HT-29 (cell line): ENCODE results near the gene DGCR6L. TPM values are rescaled to one million over a fixed set of nuclear protein-coding genes. Genes with fewer than 3 reads are reported as not detected.
"Not testable (repeated sequence)": the region's sequence is repeated elsewhere in the genome, so short reads cannot be mapped to it uniquely, and the experiment has no call there.

Experiments
- DNase-seq: peaks from one replicate; pipeline ENCODE4 v3.0.0-alpha.2; 2015; ENCODE audit warnings: low spot score
- total RNA-seq: library from RNA; depleted of rRNA; stranded (reverse); fragments of >200 nt; shearing (Covaris generic); gene quantifications from 2 replicates; pipeline ENCODE4 v1.2.3, GENCODE V29; 2014

DGCR6L gene
- total RNA-seq, 1 experiment from 2014 or later: 132 TPM

- DNase-seq: not testable (repeated sequence)
Observed at GRCh38 chr22:20325996-20326395, 6.1 kb upstream of the DGCR6L start.

GRCh38 chr22:20324139-20324516 lies 4.3 kb upstream of the DGCR6L start:
- no peak for DNase-seq

- not testable (repeated sequence) for DNase-seq
Observed at GRCh38 chr22:20321552-20322211, 1.8 kb upstream of the DGCR6L start.

- peak; percentile 22 for DNase-seq
Observed at GRCh38 chr22:20320659-20321551, 1.0 kb upstream of the DGCR6L start.

GRCh38 chr22:20319041-20319744 lies 667 bp downstream of the DGCR6L start:
- peak; percentile 47 for DNase-seq

GRCh38 chr22:20318043-20318688 lies 1.7 kb downstream of the DGCR6L start:
- DNase-seq: not testable (repeated sequence)

- DNase-seq: peak; percentile 48
Observed at GRCh38 chr22:20317402-20318042, 2.3 kb downstream of the DGCR6L start.

- DNase-seq: no peak
Observed at GRCh38 chr22:20316844-20317401, 2.9 kb downstream of the DGCR6L start.

GRCh38 chr22:20316217-20316843 lies 3.5 kb downstream of the DGCR6L start:
- no peak for DNase-seq

GRCh38 chr22:20315337-20316216 lies 4.3 kb downstream of the DGCR6L start:
- no peak for DNase-seq

GRCh38 chr22:20314741-20315336 lies 5.0 kb downstream of the DGCR6L start:
- DNase-seq: not testable (repeated sequence)

GRCh38 chr22:20314206-20314605 lies 5.7 kb downstream of the DGCR6L start:
- DNase-seq: not testable (repeated sequence)

- peak; percentile 41 for DNase-seq
Observed at GRCh38 chr22:20313306-20314077, 6.4 kb downstream of the DGCR6L start.

GRCh38 chr22:20312396-20313191 lies 7.3 kb downstream of the DGCR6L start:
- DNase-seq: no peak

- not testable (repeated sequence) for DNase-seq
Observed at GRCh38 chr22:20311249-20312062, 8.4 kb downstream of the DGCR6L start.

GRCh38 chr22:20310773-20311172 lies 9.1 kb downstream of the DGCR6L start:
- DNase-seq: not testable (repeated sequence)
